Activated effector memory CD4-positive, alpha-beta T cell treated with Interleukin-2 at 50 U/mL for 16 hours (primary cell): Measurements from ENCODE around the gene CCDC78.
A peak's percentile ranks its signal among the peaks of the same experiment; 100 is the strongest.

Experiments used
- DNase-seq: peaks from one replicate; pipeline ENCODE4 v3.0.0-alpha.2; 2020

The CCDC78 gene

DNA sequence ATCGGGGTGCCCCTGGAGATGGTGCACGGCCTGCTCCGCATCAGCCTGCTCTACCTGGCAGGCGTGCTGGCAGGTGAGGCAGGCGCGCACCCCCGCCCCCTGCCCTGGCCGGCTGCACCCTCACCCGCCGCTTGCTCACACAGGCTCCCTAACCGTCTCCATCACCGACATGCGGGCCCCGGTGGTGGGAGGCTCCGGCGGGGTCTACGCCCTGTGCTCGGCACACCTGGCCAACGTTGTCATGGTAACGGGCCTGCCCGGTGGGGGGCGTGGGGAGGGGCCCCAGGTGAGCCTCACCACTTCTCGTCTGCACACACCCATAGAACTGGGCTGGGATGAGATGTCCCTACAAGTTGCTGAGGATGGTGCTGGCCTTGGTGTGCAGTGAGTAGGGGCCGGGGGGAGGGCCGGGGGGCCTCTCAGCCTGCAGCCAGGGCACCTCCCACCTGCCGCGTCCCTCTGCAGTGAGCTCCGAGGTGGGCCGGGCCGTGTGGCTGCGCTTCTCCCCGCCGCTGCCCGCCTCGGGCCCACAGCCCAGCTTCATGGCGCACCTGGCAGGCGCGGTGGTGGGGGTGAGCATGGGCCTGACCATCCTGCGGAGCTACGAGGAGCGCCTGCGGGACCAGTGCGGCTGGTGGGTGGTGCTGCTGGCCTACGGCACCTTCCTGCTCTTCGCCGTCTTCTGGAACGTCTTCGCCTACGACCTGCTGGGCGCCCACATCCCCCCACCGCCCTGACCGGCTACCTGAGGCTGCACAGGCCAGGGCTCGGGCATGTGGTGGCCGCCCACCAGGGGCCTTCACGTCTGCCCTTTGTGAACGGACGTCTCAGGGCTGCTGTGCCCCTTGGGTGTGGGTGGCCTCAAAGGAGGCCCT, 48.7 kb downstream of the CCDC78 start:
- no peak for DNase-seq

GRCh38 chr16:676913-677312, 49.3 kb downstream of the CCDC78 start:
- DNase-seq: peak; percentile 41

DNA sequence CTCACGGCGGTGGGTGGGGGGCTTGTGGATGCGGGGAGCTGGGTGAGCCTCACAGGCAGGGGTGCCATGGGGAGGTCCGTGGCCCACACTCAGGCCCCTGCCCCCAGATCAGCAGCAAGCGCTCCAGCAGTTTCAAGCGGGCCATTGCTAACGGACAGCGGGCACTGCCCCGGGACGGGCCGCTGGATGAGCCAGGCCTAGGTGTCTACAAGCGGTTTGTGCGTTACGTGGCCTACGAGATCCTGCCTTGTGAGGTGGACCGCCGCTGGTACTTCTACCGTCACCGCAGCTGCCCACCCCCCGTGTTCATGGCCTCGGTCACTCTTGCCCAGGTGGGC, 49.7 kb downstream of the CCDC78 start:
- DNase-seq: no peak

DNA sequence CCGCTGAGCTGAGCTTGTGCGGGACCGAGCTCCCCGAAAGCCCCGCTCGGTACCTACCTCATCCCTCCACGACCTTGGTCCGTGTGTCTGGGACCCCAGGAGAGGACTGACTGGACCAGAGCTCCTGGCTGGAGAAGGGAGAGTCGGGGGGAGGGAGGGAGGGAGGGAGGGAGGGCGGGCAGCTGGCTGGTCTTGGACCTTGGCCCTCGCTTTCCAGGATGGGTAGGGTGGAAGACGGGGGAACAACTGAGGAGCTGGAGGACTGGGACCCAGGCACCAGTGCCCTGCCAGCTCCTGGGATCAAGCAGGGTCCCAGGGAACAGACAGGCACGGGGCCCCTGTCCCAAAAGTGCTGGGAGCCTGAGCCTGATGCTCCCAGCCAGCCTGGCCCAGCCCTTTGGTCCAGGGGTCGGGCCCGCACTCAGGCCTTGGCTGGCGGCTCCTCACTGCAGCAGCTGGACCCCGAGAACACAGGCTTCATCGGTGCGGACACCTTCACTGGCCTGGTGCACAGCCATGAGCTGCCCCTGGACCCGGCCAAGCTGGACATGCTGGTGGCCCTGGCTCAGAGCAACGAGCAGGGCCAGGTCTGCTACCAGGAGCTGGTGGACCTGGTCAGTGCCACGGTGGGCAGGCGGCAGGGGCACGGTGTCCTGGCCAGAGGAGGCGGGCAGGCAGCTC, 50.2 kb downstream of the CCDC78 start:
- DNase-seq: no peak

- no peak for DNase-seq
Measured at GRCh38 chr16:674968-675883, 51.0 kb downstream of the CCDC78 start, which contains the start of gene RHBDL1. RHBDL1 (plus strand) TSS chr16:675671; CDS start chr16:675791, 120 bp downstream.

- no peak for DNase-seq
Measured at GRCh38 chr16:674214-674881, 51.9 kb downstream of the CCDC78 start.

- DNase-seq: no peak
Measured at GRCh38 chr16:673399-673991, 52.7 kb downstream of the CCDC78 start.

DNA sequence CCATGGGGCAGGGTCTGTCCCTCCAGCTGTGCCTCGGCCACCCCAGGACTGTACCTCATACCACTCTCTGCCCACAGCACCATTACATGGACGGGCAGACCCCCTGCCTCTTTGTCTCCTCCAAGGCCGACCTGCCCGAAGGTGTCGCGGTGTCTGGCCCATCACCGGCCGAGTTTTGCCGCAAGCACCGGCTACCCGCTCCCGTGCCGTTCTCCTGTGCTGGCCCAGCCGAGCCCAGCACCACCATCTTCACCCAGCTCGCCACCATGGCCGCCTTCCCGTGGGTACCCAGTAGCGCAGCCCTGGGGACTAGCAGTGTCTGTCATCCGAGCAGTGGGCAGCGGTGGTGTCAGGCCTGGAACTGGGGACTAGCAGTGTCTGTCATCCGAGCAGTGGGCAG, 53.4 kb downstream of the CCDC78 start:
- DNase-seq: no peak
